Choroid plexus epithelial cell (primary cell): ENCODE data around the gene HSPA6.
A peak's percentile ranks its signal among the peaks of the same experiment; 100 is the strongest.
"Not testable (repeated sequence)": the region's sequence is repeated elsewhere in the genome, so short reads cannot be mapped to it uniquely, and the experiment has no call there.

Experiments used
- DNase-seq: peaks from one replicate; pipeline ENCODE4 v3.0.0-alpha.2; 2010; ENCODE audit warnings: low read depth
- H3K4me3 ChIP-seq: 2 replicates; pipeline ENCODE4 v1.5.1; 2011; ENCODE audit warnings: low read depth, mild to moderate bottlenecking, control low read depth, low read length, moderate library complexity
- TF ChIP-seq, protein P1 (sequence below): conservative IDR thresholded peaks from 2 replicates; pipeline ENCODE4 v1.5.1; 2011; ENCODE audit warnings: low read depth, mild to moderate bottlenecking, control low read depth, inconsistent platforms, low read length, moderate library complexity

HSPA6 gene

DNA sequence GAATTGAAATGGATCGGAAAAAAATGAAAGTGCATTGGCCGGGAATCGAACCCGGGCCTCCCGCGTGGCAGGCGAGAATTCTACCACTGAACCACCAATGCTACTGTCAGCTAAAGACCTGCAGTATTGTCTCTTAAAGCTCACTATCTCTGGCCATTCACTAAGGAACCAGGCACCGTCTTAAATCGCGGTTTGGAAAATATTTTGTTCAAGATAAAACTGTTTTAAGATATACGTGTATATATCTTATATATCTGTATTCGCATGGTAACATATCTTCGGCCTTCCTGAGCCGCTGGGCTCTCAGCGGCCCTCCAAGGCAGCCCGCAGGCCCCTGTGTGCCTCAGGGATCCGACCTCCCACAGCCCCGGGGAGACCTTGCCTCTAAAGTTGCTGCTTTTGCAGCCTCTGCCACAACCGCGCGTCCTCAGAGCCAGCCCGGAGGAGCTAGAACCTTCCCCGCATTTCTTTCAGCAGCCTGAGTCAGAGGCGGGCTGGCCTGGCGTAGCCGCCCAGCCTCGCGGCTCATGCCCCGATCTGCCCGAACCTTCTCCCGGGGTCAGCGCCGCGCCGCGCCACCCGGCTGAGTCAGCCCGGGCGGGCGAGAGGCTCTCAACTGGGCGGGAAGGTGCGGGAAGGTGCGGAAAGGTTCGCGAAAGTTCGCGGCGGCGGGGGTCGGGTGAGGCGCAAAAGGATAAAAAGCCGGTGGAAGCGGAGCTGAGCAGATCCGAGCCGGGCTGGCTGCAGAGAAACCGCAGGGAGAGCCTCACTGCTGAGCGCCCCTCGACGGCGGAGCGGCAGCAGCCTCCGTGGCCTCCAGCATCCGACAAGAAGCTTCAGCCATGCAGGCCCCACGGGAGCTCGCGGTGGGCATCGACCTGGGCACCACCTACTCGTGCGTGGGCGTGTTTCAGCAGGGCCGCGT lies at the start of gene HSPA6:
HSPA6 (plus strand) TSS at position 724 of the 925 bp plus-strand sequence; CDS start at position 843, 119 bp downstream.
- peak within 1 kb of the TSS; percentile 71 for H3K4me3 ChIP-seq
- peak; percentile 88 for DNase-seq

DNA sequence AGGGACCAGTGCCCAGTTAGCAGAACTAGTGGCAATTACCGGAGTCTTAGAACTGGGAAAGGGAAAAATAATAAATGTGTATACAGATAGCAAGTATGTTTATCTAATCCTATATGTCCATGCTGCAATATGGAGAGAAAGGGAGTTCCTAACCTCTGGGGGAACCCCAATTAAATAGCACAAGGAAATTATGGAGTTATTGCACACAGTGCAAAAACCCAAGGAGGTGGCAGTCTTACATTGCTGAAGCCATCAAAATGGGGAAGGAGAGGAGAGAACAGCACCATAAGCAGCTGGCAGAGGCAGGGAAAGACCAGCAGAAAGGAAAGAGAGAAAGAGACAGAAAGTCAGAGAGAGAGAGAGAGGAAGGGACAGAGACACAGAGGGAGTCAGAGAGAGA lies 46.6 kb upstream of the HSPA6 start:
- not testable (repeated sequence) for DNase-seq

DNA sequence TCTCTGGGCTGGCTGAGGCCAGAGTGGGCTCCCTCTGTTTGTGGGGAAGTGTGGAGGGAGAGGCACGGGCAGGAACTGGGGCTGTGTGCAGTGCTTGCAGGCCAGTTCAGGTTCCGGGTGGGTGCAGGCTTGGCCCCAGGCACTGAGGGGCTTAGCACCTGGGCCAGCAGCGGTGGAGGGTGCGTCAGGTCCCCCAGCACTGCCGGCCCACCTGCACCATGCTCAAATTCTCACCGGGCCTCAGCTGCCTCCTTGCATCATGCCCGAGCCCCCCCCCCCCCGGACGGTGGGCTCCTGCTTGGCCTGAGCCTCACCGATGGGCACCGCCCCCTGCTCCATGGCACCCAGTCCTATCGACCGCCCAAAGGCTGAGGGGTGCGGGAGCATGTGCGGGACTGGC lies 45.4 kb upstream of the HSPA6 start:
- TF ChIP-seq, protein P1, sequence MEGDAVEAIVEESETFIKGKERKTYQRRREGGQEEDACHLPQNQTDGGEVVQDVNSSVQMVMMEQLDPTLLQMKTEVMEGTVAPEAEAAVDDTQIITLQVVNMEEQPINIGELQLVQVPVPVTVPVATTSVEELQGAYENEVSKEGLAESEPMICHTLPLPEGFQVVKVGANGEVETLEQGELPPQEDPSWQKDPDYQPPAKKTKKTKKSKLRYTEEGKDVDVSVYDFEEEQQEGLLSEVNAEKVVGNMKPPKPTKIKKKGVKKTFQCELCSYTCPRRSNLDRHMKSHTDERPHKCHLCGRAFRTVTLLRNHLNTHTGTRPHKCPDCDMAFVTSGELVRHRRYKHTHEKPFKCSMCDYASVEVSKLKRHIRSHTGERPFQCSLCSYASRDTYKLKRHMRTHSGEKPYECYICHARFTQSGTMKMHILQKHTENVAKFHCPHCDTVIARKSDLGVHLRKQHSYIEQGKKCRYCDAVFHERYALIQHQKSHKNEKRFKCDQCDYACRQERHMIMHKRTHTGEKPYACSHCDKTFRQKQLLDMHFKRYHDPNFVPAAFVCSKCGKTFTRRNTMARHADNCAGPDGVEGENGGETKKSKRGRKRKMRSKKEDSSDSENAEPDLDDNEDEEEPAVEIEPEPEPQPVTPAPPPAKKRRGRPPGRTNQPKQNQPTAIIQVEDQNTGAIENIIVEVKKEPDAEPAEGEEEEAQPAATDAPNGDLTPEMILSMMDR, result no peak
- DNase-seq, result no peak
- H3K4me3 ChIP-seq, result no peak overlapping the region

More for the DNA sequence above, 46.6 kb upstream of the HSPA6 start:
- H3K4me3 ChIP-seq, result not testable (repeated sequence)

DNA sequence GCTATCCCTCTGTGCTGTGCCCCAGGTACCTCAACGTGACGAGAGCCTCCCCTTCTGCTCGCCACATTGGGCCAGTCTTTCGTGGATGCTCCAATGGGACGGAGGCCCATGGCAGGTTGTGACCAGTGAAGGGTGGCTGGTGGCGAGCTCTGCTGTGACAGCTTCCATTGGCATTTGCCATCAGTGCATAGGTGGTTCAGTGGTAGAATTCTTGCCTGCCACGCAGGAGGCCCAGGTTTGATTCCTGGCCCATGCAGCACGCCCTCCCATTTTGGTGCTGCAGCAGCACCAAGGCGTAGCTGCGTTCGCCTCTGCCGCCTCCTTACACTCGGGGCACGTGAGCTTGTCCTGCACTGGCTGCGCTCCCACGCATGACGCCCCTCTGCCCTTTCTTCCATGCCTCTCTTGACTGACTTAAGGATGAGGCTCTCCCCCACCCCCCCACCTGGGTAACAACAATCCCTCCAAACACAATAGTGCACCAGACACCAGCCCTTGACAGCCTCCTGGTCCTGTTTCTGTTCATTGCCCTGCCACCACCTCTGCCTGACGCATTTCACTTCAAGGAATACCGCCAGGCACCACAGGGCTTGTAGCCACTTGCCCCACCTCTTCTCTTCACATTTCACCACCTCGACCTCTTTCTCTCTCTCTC lies 43.8 kb upstream of the HSPA6 start:
- TF ChIP-seq, protein P1, result no peak
- no peak for DNase-seq
- no peak overlapping the region for H3K4me3 ChIP-seq

DNA sequence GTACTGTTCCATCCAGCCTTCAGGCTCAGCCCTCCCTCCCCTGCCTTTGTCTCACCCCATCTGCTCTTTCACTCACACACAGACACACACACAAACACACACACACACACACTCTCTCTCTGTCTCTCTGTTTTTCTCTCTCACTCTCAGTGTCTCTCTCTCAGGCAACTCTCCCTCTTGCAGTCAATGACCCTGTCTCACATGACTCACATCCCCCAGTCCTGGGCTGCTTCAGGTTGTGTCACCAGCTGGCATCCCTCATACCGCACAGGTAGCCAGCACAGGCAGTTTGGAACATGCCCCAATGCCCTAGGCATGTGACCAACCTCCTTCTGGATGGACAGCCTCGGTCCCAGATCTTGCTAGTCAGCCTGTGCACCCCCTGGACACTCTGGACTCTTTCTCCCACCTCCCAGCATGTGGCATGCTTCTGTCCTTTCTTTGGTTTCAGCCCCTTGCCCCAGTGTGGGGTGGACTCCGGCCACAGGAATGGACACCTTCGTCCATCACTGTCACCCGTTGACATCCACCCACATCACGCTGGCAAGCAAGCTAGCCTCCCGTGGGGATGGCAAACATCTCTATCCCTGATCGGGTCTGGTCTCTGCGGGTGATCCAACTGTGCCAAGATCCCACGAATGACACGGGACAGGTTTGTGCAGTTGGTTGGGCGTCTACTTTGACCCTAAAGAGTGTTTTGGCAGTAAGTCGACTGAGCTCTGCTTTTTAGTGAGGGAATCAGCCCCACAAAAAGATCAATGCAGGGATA lies 42.5 kb upstream of the HSPA6 start:
- TF ChIP-seq, protein P1, result no peak
- H3K4me3 ChIP-seq, result no peak overlapping the region
- DNase-seq, result no peak

DNA sequence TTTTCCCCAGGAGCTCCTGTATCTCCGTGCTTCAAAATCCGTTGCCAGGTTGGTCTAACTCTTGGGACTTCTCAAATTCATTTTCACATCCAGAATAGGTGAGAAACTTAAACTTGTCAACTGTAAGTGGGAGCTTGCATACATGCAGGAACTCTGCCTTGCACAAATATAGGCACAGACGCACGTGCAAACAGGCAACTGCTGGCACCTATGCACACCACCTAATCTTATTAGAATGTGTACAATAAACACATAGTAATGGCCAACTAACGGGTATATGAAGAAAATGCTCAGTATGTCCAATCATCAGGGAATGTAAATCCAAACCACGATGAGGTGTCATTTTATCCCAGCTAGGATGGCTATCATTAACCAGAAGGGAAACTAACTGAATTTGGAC lies 41.7 kb upstream of the HSPA6 start:
- TF ChIP-seq, protein P1, result no peak
- no peak for DNase-seq
- H3K4me3 ChIP-seq, result no peak overlapping the region

DNA sequence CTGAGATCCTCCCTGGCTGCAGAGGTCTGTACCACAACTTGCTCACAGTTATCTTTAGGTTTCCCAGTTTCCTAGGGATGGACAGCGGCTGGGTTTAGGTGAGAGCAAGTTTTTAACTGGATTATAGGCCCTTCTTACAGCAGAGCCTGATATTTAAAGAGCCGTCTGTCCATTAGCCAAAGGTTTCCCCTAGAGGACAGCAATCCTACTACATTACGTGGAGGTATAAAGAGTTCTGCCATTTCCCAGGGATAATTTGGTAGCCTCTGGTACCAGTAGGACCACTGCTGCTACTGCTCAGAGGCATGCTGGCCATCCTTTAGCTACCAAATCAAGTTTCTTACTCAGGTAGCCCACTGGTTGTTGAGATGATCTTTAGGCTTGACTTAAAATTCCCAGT lies 41.0 kb upstream of the HSPA6 start:
- TF ChIP-seq, protein P1, result peak; percentile 7
- DNase-seq, result no peak
- H3K4me3 ChIP-seq, result no peak overlapping the region
